Panc1 (cell line): Measurements from ENCODE around the gene ZBTB37. TPM values are rescaled to one million over a fixed set of nuclear protein-coding genes. Genes with fewer than 3 reads are reported as not detected.

Experiments
- ATAC-seq: fragments of 200-7000 bp; cut with Tn5 transposase; 2 replicates; pipeline ENCODE4 v1.9.1; 2020; ENCODE audit warnings: mild to moderate bottlenecking, moderate library complexity
- BruUV-seq: library from RNA; stranded (reverse); fragments of 400-500 nt; replicated peaks from 2 replicates; lab custom pipeline; 2021; lab: Mats Ljungman, UMichigan
- CTCF ChIA-PET: fragments of 300-600 bp; sonication (Branson Sonifier 250); formaldehyde crosslinking; loops from one replicate; lab custom pipeline; 2022; ENCODE audit warnings: antibody characterized with exemption; lab: Charles Lee
- POLR2A ChIA-PET: fragments of 300-600 bp; sonication (Branson Sonifier 250); formaldehyde crosslinking; loops from one replicate; lab custom pipeline; 2022; ENCODE audit warnings: antibody characterized with exemption; lab: Charles Lee
- DNase-seq: peaks from one replicate; pipeline ENCODE4 v3.0.0-alpha.2; 2010; ENCODE audit warnings: low read depth, low spot score
- H3K27ac ChIP-seq: 2 replicates; pipeline ENCODE4 v1.5.1; 2011; ENCODE audit warnings: mild to moderate bottlenecking, low read length, inconsistent platforms
- H3K27me3 ChIP-seq: fragments of 200-500 bp; sonication (Bioruptor generic); 2 replicates; pipeline ENCODE4 v1.6.0; 2014; ENCODE audit warnings: low read length, inconsistent platforms; ENCODE audit not compliant: control insufficient read depth, insufficient read depth
- H3K36me3 ChIP-seq: fragments of 200-500 bp; sonication (Bioruptor generic); 2 replicates; pipeline ENCODE4 v1.5.1; 2014; ENCODE audit warnings: inconsistent platforms, mild to moderate bottlenecking, low read length, moderate library complexity; ENCODE audit not compliant: control insufficient read depth, insufficient read depth
- H3K4me1 ChIP-seq: 2 replicates; pipeline ENCODE4 v1.5.1; 2011; ENCODE audit warnings: inconsistent platforms, mild to moderate bottlenecking, low read length, moderate library complexity; ENCODE audit not compliant: control insufficient read depth, insufficient read depth
- H3K4me3 ChIP-seq, 2 experiments: 2 replicates each; pipeline ENCODE4 v1.5.1; 2011 to 2012; ENCODE audit warnings: low read depth in 2 of 2, low read length in 2 of 2, mild to moderate bottlenecking in 2 of 2, inconsistent platforms in 1 of 2, moderate library complexity in 1 of 2
- H3K9me3 ChIP-seq: fragments of 200-500 bp; sonication (Bioruptor generic); 2 replicates; pipeline ENCODE4 v1.5.1; 2014; ENCODE audit warnings: low read depth, mild to moderate bottlenecking, inconsistent platforms, low read length, moderate library complexity; ENCODE audit not compliant: control insufficient read depth, insufficient read depth
- POLR2AphosphoS5 ChIP-seq: IDR thresholded peaks from 2 replicates; pipeline ENCODE4 v1.6.1; 2012; ENCODE audit warnings: mild to moderate bottlenecking, low read depth, low read length, moderate library complexity
- REST ChIP-seq, 2 experiments: IDR thresholded peaks; 2 replicates each; pipeline ENCODE4 v1.6.1; 2011 to 2012; ENCODE audit warnings: low read depth in 2 of 2, control low read depth in 1 of 2, low read length in 1 of 2, mild to moderate bottlenecking in 1 of 2, moderate library complexity in 1 of 2; ENCODE audit not compliant: insufficient read depth in 1 of 2
- SIN3A ChIP-seq: IDR thresholded peaks from 2 replicates; pipeline ENCODE4 v1.6.1; 2012; ENCODE audit warnings: low read depth, mild to moderate bottlenecking, low read length, moderate library complexity, borderline replicate concordance; ENCODE audit not compliant: insufficient read depth
- TCF7L2 ChIP-seq: IDR thresholded peaks from 2 replicates; pipeline ENCODE4 v1.6.1; 2011; ENCODE audit warnings: mild to moderate bottlenecking, low read depth, low read length, inconsistent platforms
- in situ Hi-C: cut with HindIII; loops from 2 replicates; pipeline ENCODE4 v1.10.0; 2016; ENCODE audit warnings: low sequenced_read_pairs, low pct_unique_long_range_greater_than_20kb
- intact Hi-C: fragments of 100-400 bp; cut with micrococcal nuclease; formaldehyde crosslinking; loops from one replicate; pipeline ENCODE4 v1.10.0; 2022; ENCODE audit not compliant: unreplicated experiment
- total RNA-seq: library from RNA; stranded (reverse); gene quantifications from one replicate; pipeline ENCODE4 v1.2.1, GENCODE V29; 2021; ENCODE audit not compliant: unreplicated experiment
- TF ChIP-seq, protein P1 (sequence below): fragments of 450-650 bp; IDR thresholded peaks from 2 replicates; pipeline ENCODE4 v1.5.1; 2017; ENCODE audit warnings: mild to moderate bottlenecking

The ZBTB37 gene
- total RNA-seq, 1 experiment from 2014 or later = 11.6 TPM

DNA sequence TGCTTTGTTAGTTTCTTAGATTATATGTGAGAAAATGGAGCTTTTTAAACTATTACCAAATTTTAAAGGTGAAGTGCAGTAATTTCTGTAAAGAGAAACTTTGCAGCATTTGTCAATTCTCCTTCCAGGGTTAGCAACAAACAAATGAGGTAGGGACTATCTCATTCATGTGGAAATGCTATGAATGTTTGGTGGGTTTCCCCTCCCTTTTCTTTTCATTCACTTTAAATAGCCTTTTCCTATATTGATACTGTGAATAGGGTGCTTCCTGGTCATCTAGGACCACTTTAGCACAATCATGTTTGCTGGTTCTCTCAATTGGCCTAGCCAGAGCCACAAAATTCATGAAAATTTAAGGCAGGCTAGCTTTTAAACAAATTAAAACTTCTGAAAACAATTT, 20.6 kb downstream of the ZBTB37 start:
- Histone ChIP-seq H3K36me3 (peaks cover 5% of the 10 kb centered on the region; the same call in 1 of the 2 replicates), H3K4me3 (no peak overlapping the region), H3K27ac (no peak overlapping the region), H3K27me3 (no peaks in the 10 kb centered on the region), H3K4me1 (no peaks in the 10 kb centered on the region), H3K9me3 (no peaks in the 10 kb centered on the region)
- in situ Hi-C loops = no loop called here
- no peak for DNase-seq
- CTCF ChIA-PET = no interaction called here
- ATAC-seq = no peak
- BruUV-seq = no TSS peak
- POLR2A ChIA-PET = no interaction called here
- TF ChIP-seq TCF7L2 = no peak
- no peak for TF ChIP-seq SIN3A
- TF ChIP-seq, protein P1, sequence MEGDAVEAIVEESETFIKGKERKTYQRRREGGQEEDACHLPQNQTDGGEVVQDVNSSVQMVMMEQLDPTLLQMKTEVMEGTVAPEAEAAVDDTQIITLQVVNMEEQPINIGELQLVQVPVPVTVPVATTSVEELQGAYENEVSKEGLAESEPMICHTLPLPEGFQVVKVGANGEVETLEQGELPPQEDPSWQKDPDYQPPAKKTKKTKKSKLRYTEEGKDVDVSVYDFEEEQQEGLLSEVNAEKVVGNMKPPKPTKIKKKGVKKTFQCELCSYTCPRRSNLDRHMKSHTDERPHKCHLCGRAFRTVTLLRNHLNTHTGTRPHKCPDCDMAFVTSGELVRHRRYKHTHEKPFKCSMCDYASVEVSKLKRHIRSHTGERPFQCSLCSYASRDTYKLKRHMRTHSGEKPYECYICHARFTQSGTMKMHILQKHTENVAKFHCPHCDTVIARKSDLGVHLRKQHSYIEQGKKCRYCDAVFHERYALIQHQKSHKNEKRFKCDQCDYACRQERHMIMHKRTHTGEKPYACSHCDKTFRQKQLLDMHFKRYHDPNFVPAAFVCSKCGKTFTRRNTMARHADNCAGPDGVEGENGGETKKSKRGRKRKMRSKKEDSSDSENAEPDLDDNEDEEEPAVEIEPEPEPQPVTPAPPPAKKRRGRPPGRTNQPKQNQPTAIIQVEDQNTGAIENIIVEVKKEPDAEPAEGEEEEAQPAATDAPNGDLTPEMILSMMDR = no peak
- intact Hi-C loops = no loop called here

DNA sequence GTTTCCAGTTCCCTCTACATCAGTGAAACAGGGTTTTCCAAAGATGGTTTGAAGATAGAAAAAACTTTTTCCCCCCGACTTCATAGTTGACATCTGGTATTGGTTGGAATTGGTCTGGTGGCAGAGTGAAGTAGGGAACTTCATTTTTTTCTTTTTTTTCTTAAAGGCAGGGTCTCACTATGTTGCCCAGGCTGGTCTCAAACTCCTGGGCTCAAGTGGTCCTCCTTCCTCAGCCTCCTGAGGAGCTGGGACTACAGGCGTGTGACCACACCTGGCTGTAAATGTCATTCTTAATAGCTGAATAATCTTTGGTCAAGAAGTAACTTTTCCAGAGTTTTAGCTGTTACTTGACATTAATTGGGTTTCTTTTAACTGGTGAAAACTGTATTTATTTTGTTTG, 21.7 kb downstream of the ZBTB37 start:
- ChIA-PET POLR2A (no interaction called here), CTCF (no interaction called here)
- H3K4me3 ChIP-seq = no peak overlapping the region
- BruUV-seq = no TSS peak
- ATAC-seq (no peak), DNase-seq (no peak)
- H3K36me3 ChIP-seq = peaks cover 5% of the 10 kb centered on the region; the same call in 1 of the 2 replicates
- H3K27me3 ChIP-seq = no peaks in the 10 kb centered on the region
- intact Hi-C loops = no loop called here
- in situ Hi-C loops = no loop called here
- H3K27ac ChIP-seq = no peak overlapping the region
- no peaks in the 10 kb centered on the region for H3K9me3 ChIP-seq
- TF ChIP-seq TCF7L2 (no peak), SIN3A (no peak), REST (IDR thresholded peaks at IDR 0.05; ENCODE audit: insufficient read depth in 1 of 2, low read depth in 2 of 2, low read length in 1 of 2) (no peak), POLR2AphosphoS5 (no peak)
- TF ChIP-seq, protein P1 = no peak
- no peaks in the 10 kb centered on the region for H3K4me1 ChIP-seq
